HL-60 (cell line): Measurements from ENCODE around the gene HLCS.

Experiments
- CTCF ChIP-seq: IDR thresholded peaks from one replicate; pipeline ENCODE4 v1.5.1; 2011; ENCODE audit warnings: low read length, control low read depth, inconsistent platforms; ENCODE audit not compliant: insufficient read depth
- POLR2AphosphoS5 ChIP-seq: IDR thresholded peaks from 2 replicates; pipeline ENCODE4 v1.6.1; 2012; ENCODE audit warnings: low read depth
- REST ChIP-seq: IDR thresholded peaks from 2 replicates; pipeline ENCODE4 v1.6.1; 2012; ENCODE audit warnings: low read depth; ENCODE audit not compliant: insufficient replicate concordance
- SPI1 ChIP-seq: IDR thresholded peaks from 2 replicates; pipeline ENCODE4 v1.6.1; 2012; ENCODE audit warnings: low read depth, mild to moderate bottlenecking, borderline replicate concordance

GRCh38 chr21:36916718-36917117, 49.8 kb downstream of the HLCS start:
- TF ChIP-seq SPI1 (no peak), CTCF (no peak), REST (no peak), POLR2AphosphoS5 (no peak)
